IMR-90 (cell line): ENCODE measurements around the gene HYI.
"Not testable (repeated sequence)": the region's sequence is repeated elsewhere in the genome, so short reads cannot be mapped to it uniquely, and the experiment has no call there.

ENCODE experiments used
- BHLHE40 ChIP-seq: fragments of 150-350 bp; IDR thresholded peaks from 2 replicates; pipeline ENCODE4 v1.6.1; 2016; ENCODE audit warnings: mild to moderate bottlenecking, low read depth, low read length
- CHD1 ChIP-seq: IDR thresholded peaks from 2 replicates; pipeline ENCODE4 v1.6.1; 2012; ENCODE audit warnings: low read depth, low read length, improper control_type of control experiment
- FOS ChIP-seq: fragments of 150-350 bp; IDR thresholded peaks from 2 replicates; pipeline ENCODE4 v1.6.1; 2016; ENCODE audit warnings: low read depth, low read length
- MAZ ChIP-seq: IDR thresholded peaks from 2 replicates; pipeline ENCODE4 v1.6.1; 2012; ENCODE audit warnings: low read depth, mild to moderate bottlenecking, low read length, improper control_type of control experiment, moderate library complexity, borderline replicate concordance
- MXI1 ChIP-seq: IDR thresholded peaks from 2 replicates; pipeline ENCODE4 v1.6.1; 2012; ENCODE audit warnings: low read depth, mild to moderate bottlenecking, low read length, moderate library complexity, borderline replicate concordance
- POLR2A ChIP-seq: IDR thresholded peaks from 2 replicates; pipeline ENCODE4 v1.6.1; 2012; ENCODE audit warnings: mild to moderate bottlenecking, low read depth, low read length
- RAD21 ChIP-seq: IDR thresholded peaks from 2 replicates; pipeline ENCODE4 v1.6.1; 2012; ENCODE audit warnings: low read length, improper control_type of control experiment
- TF ChIP-seq, protein P1 (sequence below): conservative IDR thresholded peaks from 2 replicates; pipeline ENCODE4 v1.5.1; 2012; ENCODE audit warnings: mild to moderate bottlenecking, low read depth, low read length, improper control_type of control experiment

DNA sequence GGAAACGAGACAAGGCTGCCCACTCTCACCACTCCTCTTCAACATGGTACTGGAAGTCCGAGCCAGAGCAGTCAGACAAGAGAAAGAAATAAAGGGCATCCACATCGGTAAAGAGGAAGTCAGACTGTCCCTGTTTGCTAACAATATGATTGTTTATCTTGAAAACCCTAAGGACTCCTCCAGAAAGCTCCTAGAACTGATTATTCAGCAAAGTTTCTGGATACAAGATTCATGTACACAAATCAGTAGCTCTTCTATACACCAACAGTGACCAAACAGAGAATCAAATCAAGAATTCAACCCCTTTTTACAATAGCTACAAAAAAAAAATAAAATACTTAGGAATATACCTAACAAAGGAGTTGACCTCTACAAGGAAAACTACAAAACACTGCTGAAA is 4.6 kb upstream of the HYI start:
- TF ChIP-seq POLR2A, MAZ, CHD1, FOS, BHLHE40, RAD21, MXI1: not testable (repeated sequence)
- TF ChIP-seq, protein P1, sequence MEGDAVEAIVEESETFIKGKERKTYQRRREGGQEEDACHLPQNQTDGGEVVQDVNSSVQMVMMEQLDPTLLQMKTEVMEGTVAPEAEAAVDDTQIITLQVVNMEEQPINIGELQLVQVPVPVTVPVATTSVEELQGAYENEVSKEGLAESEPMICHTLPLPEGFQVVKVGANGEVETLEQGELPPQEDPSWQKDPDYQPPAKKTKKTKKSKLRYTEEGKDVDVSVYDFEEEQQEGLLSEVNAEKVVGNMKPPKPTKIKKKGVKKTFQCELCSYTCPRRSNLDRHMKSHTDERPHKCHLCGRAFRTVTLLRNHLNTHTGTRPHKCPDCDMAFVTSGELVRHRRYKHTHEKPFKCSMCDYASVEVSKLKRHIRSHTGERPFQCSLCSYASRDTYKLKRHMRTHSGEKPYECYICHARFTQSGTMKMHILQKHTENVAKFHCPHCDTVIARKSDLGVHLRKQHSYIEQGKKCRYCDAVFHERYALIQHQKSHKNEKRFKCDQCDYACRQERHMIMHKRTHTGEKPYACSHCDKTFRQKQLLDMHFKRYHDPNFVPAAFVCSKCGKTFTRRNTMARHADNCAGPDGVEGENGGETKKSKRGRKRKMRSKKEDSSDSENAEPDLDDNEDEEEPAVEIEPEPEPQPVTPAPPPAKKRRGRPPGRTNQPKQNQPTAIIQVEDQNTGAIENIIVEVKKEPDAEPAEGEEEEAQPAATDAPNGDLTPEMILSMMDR, result not testable (repeated sequence)
